OCI-M1 (cell line): ENCODE data around the gene MRM2.
"Not testable (repeated sequence)": the region's sequence is repeated elsewhere in the genome, so short reads cannot be mapped to it uniquely, and the experiment has no call there.

Experiments
- DNase-seq: peaks from one replicate; lab custom pipeline; 2025; lab: John Stamatoyannopoulos, UW

Gene MRM2

GRCh38 chr7:2241580-2242540 is at the start of gene MRM2, which contains the start of gene NUDT1:
TSS of gene MRM2 (minus strand) at chr7:2242205. CDS start at chr7:2242169, 36 bp downstream.
TSS of gene NUDT1 (plus strand) at chr7:2242226. CDS start at chr7:2244575, 2,349 bp downstream.
- peak; percentile 85 for DNase-seq

- no peak for DNase-seq
These were observed 48.9 kb upstream of the MRM2 start for GRCh38 chr7:2290877-2291276.

- DNase-seq = no peak
These were observed 47.6 kb upstream of the MRM2 start for GRCh38 chr7:2289621-2290020.

- DNase-seq = no peak
These were observed 47.1 kb upstream of the MRM2 start for GRCh38 chr7:2289111-2289586.

GRCh38 chr7:2288503-2288902 is 46.5 kb upstream of the MRM2 start:
- no peak for DNase-seq

GRCh38 chr7:2287745-2288144 is 45.7 kb upstream of the MRM2 start:
- DNase-seq = no peak

GRCh38 chr7:2283074-2283473 is 41.1 kb upstream of the MRM2 start:
- DNase-seq = no peak

- peak; percentile 54 for DNase-seq
These were observed 40.3 kb upstream of the MRM2 start for GRCh38 chr7:2282185-2282751.

GRCh38 chr7:2281541-2281940 is 39.5 kb upstream of the MRM2 start:
- DNase-seq = no peak

GRCh38 chr7:2280424-2280823 is 38.4 kb upstream of the MRM2 start:
- no peak for DNase-seq

GRCh38 chr7:2279896-2280295 is 37.9 kb upstream of the MRM2 start:
- no peak for DNase-seq

- no peak for DNase-seq
These were observed 36.0 kb upstream of the MRM2 start for GRCh38 chr7:2278026-2278425.

GRCh38 chr7:2276107-2276506 is 34.1 kb upstream of the MRM2 start:
- no peak for DNase-seq

- no peak for DNase-seq
These were observed 33.1 kb upstream of the MRM2 start for GRCh38 chr7:2275101-2275500.

- DNase-seq = no peak
These were observed 32.7 kb upstream of the MRM2 start for GRCh38 chr7:2274666-2275065.

GRCh38 chr7:2273866-2274265 is 31.9 kb upstream of the MRM2 start:
- no peak for DNase-seq

- no peak for DNase-seq
These were observed 30.0 kb upstream of the MRM2 start for GRCh38 chr7:2272031-2272430.

- no peak for DNase-seq
These were observed 29.4 kb upstream of the MRM2 start for GRCh38 chr7:2271273-2272026.

- no peak for DNase-seq
These were observed 28.5 kb upstream of the MRM2 start for GRCh38 chr7:2270495-2270894.

GRCh38 chr7:2269991-2270460 is 28.0 kb upstream of the MRM2 start:
- no peak for DNase-seq

- not testable (repeated sequence) for DNase-seq
These were observed 27.3 kb upstream of the MRM2 start for GRCh38 chr7:2269089-2269990.
